GM13976 (cell line): ENCODE results near the gene IQGAP2.

ENCODE experiments used
- DNase-seq: peaks from one replicate; pipeline ENCODE4 v3.0.0; 2012; ENCODE audit warnings: low spot score
- in situ Hi-C: fragments of 300-500 bp; cut with MboI; formaldehyde crosslinking; loops from one replicate; pipeline ENCODE4 v1.12.0; 2022; ENCODE audit warnings: low sequenced_read_pairs, mixed read lengths, inconsistent platforms; ENCODE audit not compliant: unreplicated experiment
- TF ChIP-seq, protein P1 (sequence below): IDR thresholded peaks from 2 replicates; pipeline ENCODE4 v1.5.1; 2012; ENCODE audit warnings: borderline replicate concordance, mild to moderate bottlenecking; ENCODE audit not compliant: insufficient read depth; ENCODE audit errors: extremely low read depth, missing control alignments, control extremely low read depth

IQGAP2 gene

GRCh38 chr5:76492819-76493189 is 89.7 kb downstream of the IQGAP2 start:
- in situ Hi-C loops: no loop called here
- TF ChIP-seq, protein P1, sequence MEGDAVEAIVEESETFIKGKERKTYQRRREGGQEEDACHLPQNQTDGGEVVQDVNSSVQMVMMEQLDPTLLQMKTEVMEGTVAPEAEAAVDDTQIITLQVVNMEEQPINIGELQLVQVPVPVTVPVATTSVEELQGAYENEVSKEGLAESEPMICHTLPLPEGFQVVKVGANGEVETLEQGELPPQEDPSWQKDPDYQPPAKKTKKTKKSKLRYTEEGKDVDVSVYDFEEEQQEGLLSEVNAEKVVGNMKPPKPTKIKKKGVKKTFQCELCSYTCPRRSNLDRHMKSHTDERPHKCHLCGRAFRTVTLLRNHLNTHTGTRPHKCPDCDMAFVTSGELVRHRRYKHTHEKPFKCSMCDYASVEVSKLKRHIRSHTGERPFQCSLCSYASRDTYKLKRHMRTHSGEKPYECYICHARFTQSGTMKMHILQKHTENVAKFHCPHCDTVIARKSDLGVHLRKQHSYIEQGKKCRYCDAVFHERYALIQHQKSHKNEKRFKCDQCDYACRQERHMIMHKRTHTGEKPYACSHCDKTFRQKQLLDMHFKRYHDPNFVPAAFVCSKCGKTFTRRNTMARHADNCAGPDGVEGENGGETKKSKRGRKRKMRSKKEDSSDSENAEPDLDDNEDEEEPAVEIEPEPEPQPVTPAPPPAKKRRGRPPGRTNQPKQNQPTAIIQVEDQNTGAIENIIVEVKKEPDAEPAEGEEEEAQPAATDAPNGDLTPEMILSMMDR: no peak
- no peak for DNase-seq

DNA sequence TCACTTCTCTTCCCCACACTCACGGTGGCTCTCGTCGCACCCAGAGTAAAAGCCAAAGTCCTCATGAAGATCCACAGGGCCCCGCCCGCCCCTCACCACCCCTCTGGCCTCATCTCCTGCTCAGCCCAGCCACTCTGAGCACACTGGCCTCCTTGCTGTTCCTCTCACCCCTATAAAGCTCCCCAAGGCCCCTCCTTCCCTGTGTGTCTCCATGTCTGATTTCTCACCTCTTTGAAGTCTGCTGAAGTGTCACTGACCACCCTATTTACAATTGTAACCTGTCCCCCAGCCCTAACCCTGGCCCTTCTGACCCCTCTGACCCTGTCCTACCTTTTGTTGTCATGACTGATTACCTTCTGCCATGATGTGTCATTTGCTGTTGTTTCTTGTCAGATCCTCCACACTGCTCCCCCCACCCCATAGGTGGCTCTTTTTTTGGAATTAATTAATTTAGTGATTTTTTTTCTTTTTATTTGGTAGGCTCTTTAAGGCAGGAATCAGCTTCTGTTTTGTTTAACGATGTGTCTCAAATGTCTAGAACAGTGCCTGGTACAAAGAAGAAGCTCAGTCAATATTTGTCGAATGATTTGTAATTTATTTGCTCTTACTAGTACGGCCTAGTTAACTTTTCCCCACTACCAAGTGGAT is 90.2 kb downstream of the IQGAP2 start:
- DNase-seq: no peak
- in situ Hi-C loops: no loop called here
- TF ChIP-seq, protein P1: no peak

- no peak for DNase-seq
- in situ Hi-C loops: no loop called here
- TF ChIP-seq, protein P1: no peak
Measured at GRCh38 chr5:76494201-76494600, 91.1 kb downstream of the IQGAP2 start.

GRCh38 chr5:76495870-76496269 is 92.8 kb downstream of the IQGAP2 start:
- TF ChIP-seq, protein P1: no peak
- DNase-seq: no peak

DNA sequence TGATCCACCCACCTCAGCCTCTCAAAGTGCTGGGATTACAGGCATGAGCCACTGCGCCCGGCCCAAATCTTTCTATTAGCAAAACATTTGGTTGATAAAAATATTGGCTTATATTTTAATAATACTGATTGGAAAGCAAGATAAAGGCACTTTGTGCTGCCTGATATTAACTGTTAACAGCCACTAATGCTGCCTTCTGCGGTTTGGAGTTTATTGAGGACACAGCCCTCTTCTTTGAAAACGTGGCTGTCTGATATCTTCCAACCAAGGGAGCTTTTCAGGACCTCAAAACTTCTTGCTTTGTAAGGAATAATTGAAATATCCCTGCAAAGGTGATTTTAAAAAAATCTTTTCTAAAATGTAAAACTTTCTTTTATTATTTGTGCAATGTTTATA is 94.0 kb downstream of the IQGAP2 start:
- no peak for DNase-seq
- in situ Hi-C loops: no loop called here
- TF ChIP-seq, protein P1: no peak

More at GRCh38 chr5:76495870-76496269, 92.8 kb downstream of the IQGAP2 start:
- in situ Hi-C loops: no loop called here

- TF ChIP-seq, protein P1: no peak
- no peak for DNase-seq
Measured at GRCh38 chr5:76497986-76498717, 95.1 kb downstream of the IQGAP2 start.

More at GRCh38 chr5:76497986-76498717, 95.1 kb downstream of the IQGAP2 start:
- in situ Hi-C loops: no loop called here
